NCI-H128 (cell line): ENCODE results near the gene RXFP4.
A peak's percentile ranks its signal among the peaks of the same experiment; 100 is the strongest.
"Not testable (repeated sequence)": the region's sequence is repeated elsewhere in the genome, so short reads cannot be mapped to it uniquely, and the experiment has no call there.

Experiments used
- DNase-seq: peaks from one replicate; lab custom pipeline; 2025; ENCODE audit not compliant: unreplicated experiment; lab: John Stamatoyannopoulos, UW

The RXFP4 gene

DNA sequence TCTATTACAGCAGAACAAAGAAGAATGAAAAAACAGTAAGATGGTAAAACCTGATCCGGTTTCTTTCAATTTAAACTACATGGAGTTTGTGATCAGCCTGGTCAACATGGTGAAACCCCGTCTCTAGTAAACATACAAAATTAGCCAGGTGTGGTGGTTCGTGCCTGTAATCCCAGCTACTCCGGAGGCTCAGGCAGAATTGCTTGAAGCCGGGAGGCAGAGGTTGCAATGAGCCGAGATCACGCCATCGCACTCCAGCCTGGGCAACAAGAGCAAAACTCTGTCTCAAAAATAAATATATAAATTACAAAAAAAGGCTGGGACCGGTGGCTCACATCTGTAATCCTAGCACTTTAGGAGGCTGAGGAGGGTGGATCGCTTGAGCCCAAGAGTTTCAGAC lies 10.7 kb upstream of the RXFP4 start:
- not testable (repeated sequence) for DNase-seq

GRCh38 chr1:155931332-155932038 lies 10.0 kb upstream of the RXFP4 start:
- no peak for DNase-seq

DNA sequence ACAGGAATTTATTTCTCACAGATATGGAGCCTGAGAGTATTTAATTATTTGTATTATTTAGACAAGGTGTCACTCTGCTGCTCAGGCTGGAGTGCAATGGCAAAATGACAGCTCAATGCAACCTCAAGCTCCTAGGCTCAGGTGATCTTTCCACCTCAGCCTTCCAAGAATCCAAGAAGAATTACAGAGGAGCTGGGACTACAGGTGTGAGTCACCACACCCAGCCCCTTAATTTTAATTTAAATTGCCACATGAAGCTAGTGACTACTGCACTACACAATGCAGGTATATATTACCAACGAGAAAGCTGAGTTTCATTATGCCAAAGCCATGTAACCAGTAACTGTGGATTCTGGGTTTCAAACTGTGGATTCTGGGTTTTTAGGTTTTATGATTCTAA lies 9.4 kb upstream of the RXFP4 start:
- DNase-seq: no peak

GRCh38 chr1:155932487-155932886 lies 9.0 kb upstream of the RXFP4 start:
- DNase-seq: no peak

- no peak for DNase-seq
Observed at GRCh38 chr1:155933591-155934096, 7.8 kb upstream of the RXFP4 start.

DNA sequence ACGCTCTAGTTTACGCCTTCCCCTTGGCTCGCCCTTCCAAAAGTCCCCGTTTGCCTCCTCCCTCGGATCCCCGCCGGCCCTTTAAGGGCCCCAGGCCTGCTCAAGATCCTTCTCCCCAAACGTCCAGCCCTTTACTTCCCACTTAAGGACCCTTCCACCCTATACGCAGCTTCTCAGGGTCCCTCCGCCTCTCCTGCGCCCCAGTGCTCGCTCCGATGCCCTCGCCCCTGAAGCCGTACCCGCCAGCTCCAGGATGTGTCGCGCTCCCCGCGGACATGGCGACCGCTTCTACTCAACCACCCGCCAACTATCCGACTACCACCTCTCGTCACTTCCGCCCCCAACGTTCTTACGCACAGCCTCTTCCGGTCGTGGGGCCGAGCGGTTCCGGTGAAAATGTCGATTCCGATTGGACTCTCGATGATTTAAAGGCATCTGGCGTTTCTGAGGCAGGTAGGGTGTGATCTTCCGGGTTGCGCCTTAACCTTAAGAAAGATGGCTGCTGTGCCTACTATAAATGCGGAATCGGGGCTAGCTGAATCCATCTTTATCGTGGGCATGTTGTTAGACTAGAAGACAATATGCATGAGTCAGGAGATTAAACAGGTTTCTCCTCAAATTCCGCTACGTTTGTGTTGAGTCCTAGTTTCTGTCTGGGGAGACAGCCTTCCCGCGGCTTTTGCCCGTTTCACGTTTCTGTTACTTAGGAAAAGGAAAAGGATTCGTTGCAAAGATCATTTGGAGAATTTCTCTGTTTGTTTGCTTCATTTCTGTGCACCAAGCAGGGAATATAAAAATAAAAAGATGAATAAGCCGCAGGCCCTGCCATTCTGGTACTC lies 7.1 kb upstream of the RXFP4 start, which contains the start of gene KHDC4:
Gene KHDC4 (minus strand): TSS at position 317 of the 839 bp plus-strand sequence. CDS start 40 bp downstream, at position 277.
- DNase-seq: peak; percentile 99

- no peak for DNase-seq
Observed at GRCh38 chr1:155934936-155935590, 6.4 kb upstream of the RXFP4 start.

DNA sequence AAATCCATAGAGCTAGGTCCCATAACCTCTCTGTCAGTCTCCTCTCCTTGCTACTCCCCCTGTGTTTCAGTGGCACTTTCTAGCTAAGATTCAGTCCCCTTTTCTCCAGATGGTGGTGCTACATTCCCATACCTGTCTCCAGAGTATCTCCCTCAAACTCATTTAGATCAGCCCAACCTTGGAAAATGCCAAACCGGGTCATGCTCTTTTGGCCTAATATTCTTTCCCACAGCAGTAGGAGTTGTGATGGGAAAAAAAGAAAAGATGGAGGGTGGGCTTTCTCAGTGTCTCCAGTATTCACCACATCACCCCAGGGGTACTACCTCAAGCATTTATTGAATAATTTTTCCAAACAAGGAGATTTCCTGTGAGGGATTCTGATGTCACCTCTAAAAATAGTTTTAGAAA lies 3.2 kb upstream of the RXFP4 start:
- DNase-seq: peak; percentile 41

- DNase-seq: no peak
Observed at GRCh38 chr1:155940482-155940992, 901 bp upstream of the RXFP4 start.

DNA sequence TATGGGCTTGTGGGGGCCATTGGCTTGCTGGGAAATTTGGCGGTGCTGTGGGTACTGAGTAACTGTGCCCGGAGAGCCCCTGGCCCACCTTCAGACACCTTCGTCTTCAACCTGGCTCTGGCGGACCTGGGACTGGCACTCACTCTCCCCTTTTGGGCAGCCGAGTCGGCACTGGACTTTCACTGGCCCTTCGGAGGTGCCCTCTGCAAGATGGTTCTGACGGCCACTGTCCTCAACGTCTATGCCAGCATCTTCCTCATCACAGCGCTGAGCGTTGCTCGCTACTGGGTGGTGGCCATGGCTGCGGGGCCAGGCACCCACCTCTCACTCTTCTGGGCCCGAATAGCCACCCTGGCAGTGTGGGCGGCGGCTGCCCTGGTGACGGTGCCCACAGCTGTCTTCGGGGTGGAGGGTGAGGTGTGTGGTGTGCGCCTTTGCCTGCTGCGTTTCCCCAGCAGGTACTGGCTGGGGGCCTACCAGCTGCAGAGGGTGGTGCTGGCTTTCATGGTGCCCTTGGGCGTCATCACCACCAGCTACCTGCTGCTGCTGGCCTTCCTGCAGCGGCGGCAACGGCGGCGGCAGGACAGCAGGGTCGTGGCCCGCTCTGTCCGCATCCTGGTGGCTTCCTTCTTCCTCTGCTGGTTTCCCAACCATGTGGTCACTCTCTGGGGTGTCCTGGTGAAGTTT lies 550 bp downstream of the RXFP4 start:
- DNase-seq: no peak

DNA sequence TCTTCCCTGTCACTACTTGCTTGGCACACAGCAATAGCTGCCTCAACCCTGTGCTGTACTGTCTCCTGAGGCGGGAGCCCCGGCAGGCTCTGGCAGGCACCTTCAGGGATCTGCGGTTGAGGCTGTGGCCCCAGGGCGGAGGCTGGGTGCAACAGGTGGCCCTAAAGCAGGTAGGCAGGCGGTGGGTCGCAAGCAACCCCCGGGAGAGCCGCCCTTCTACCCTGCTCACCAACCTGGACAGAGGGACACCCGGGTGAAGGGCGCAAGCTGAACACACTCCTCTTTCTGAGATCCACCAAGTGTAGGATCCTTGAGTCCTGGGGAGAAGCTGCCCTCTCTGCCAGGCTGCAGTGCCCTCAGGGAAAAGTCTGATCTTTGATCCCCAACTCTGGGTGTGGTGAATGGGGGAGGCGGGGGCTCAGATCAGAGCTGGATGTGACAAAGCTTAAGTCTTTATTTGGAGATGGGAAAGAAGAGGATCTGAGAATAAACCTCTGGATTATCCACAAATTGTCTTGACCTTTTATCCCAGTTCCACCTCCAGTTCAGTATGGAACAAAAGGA lies 1.2 kb downstream of the RXFP4 start:
- no peak for DNase-seq

DNA sequence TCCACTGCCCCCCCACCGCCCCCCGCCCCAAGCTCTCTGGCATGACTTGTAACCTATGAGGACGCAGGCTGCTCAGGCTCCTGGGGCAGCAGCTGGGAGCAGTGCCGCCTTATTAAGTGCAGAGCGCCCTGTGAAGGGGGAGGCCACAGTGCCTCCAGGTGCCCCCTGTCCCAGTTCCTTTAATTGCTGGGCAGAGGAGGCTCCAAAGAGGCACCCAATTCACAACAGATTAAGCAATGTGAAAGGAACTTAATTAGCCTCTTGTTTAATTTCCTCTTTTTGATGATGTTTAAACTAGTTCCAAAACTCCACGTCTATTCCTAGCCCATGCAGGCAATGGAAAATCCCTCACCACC lies 3.0 kb downstream of the RXFP4 start:
- no peak for DNase-seq

DNA sequence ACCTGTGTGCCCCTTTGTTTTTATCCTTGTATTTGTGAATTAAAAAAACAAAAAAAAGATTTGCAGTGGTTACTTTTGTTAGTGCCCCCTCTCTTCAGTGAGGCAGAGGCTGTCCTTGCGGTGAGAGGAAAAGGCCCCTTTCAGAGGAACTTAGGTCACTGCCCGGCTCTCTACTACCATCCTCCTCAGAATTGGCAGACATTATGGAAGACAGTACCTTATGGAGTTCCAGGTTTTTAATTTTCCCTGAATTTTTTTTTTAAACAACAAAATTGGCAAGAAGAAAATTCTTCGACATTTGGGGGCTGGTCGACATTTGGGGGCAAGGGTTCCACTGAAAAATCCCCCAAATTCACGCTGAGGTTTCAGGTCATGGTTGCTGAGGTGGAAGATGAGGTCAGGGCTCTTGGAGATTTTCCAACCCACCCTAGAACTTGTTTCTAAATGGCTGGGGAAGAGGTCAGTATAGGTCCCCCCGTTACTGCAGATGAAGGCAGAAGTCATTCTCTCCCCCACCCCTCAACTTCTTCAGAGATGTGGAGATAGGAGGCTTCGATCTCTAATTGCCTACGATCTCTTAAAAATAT lies 5.3 kb downstream of the RXFP4 start:
- DNase-seq: no peak

DNA sequence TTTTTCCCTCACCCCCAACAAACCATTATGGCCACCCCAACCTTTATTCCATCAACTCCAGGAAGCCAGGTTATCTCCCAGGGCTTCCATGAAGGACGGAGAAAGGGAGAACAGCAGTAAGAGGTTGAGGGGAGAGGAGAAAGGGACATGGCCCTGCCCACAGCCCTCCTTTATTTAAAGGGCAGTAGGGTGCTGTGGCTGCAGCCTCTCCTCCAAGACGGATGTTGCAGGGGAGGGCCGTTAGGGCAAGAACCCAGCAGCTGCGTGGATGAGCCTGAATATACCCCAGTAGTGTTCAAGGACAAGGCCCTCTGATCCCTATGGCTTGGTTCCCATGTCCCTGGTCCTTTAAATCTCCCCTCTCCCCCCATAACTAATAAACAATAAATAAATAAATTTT lies 5.9 kb downstream of the RXFP4 start:
- DNase-seq: no peak

DNA sequence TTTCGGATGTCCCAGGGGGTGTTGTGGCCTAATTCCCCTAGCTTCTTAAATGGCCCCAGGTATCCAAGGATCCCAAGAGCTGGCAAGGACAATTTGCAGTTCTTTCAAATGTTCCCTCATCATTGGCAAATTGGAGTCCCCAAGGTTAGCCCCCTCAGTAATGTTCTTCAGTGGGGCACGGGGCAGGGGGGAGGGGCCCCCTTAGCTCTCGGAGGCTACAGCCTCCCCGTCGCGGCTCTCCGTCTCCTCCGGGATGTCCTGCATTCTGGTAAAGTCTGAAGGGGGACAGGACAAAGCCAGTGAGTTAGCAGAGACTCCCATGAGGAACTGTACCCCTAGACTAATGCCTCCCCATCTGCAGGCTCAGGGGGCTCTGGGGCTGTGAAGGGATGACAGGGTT lies 6.3 kb downstream of the RXFP4 start:
- no peak for DNase-seq

GRCh38 chr1:155950829-155951228 lies 9.4 kb downstream of the RXFP4 start:
- DNase-seq: no peak

GRCh38 chr1:155951753-155952504 lies 10.5 kb downstream of the RXFP4 start:
- DNase-seq: no peak

DNA sequence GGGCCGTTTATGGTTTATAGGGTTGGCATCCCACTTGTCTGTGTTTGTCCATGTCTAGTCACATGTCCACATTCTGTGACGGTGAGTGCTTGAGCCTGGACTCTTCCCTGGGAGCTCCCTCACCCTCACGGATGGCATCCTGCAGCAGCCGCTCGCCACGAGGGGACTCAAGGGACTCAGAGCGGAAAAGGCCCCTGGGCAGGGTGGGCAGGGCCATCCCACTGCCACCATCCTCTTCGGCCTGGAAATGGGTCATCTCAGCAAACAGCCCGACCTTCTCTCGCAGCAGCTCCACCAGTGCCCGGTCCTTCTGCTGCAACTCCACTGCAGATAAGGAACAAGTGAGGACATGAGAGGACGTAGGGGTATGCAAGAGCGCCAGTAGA lies 11.1 kb downstream of the RXFP4 start:
- no peak for DNase-seq

DNA sequence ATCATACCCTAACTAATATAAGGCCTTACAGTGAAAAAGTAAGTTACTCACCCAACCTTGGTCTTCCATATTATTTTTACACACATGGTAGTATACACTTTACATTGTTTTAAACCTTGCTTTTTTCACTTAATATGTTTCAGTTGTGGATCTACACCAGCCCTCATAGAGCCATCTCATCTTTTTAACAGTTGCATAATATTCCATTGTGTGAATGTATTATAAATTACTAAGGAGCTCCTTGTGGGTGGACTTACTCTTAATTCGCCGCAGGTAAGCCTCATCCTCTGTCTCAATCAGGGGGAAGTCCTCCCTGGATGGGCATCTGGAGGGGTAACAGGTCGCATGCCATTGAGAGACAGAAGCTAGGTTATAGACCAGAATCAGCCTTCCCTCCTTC lies 13.2 kb downstream of the RXFP4 start:
- DNase-seq: no peak
